ENCODE data around the gene CUX1. TPM values are rescaled to one million over a fixed set of nuclear protein-coding genes. Genes with fewer than 3 reads are reported as not detected.

The CUX1 gene
- total and polyA plus RNA-seq, 2 of the 13 experiments (the other 11 are each of a cell fraction or from before 2014, with no cell fraction given), result 13.7 to 14.9 TPM

- no TSS peak for BruUV-seq (replicated peaks)
- Histone ChIP-seq H3K27ac (ENCODE audit: extremely low read length, insufficient read depth, low read length) (no peak overlapping the region), H3K36me3 (replicated peaks in 1 of 2; ENCODE audit: control insufficient read depth in 1 of 2, insufficient read depth in 2 of 2, low read length in 2 of 2) (peaks cover 4 to 40% of the 10 kb centered on the region in 2 experiments; a peak in 4 of 5 replicates), H3K27me3 (ENCODE audit: control insufficient read depth in 1 of 2, insufficient read depth in 2 of 2, low read length in 2 of 2) (no peaks in the 10 kb centered on the region), H3K4me2 (ENCODE audit: low read depth, low read length) (no peak overlapping the region), H3K79me2 (ENCODE audit: insufficient read depth, low read length) (no peaks in the 10 kb centered on the region), H3K9ac (ENCODE audit: insufficient read depth, low read depth, low read length) (no peak overlapping the region), H3K4me3 (replicated peaks in 1 of 3; ENCODE audit: insufficient read depth in 1 of 3, low read depth in 2 of 3, low read length in 3 of 3) (no peak overlapping the region), H3K9me3 (ENCODE audit: low read length) (no peaks in the 10 kb centered on the region), H2AFZ (ENCODE audit: low read length) (no peak overlapping the region), H4K20me1 (ENCODE audit: insufficient read depth, low read length) (no peaks in the 10 kb centered on the region), H3K4me1 (ENCODE audit: insufficient read depth, low read length) (peaks cover 10% of the 10 kb centered on the region)
- WGBS (ENCODE audit: low lambda C conversion rate), result 94% methylated on average over 13 of the region's 15 CpGs
- ChIA-PET CTCF (ENCODE audit: low intra/inter-chr PET ratio, low total read pairs) (no interaction called here), POLR2A (no interaction called here)
- DNase-seq (ENCODE audit: low spot score) (no peak), FAIRE-seq (no peak), ATAC-seq (no peak)
- in situ Hi-C loops (cut with HindIII; ENCODE audit: extremely low pct_ligation_motif_present, low pct_unique_long_range_greater_than_20kb) (no loop called here), intact Hi-C loops (cut with micrococcal nuclease; ENCODE audit: unreplicated experiment) (no loop called here)
- TF ChIP-seq SAP130 (CRISPR knock-in tag; IDR thresholded peaks at IDR 0.05; ENCODE audit: low read depth) (no peak), ZBTB10 (CRISPR knock-in tag; IDR thresholded peaks at IDR 0.05; ENCODE audit: borderline replicate concordance) (no peak), TARDBP (CRISPR knock-in tag; IDR thresholded peaks at IDR 0.05) (no peak), IKZF4 (CRISPR knock-in tag; IDR thresholded peaks at IDR 0.05; ENCODE audit: borderline replicate concordance, low read depth, not compliant biosample characterization) (no peak), MYNN (CRISPR knock-in tag; IDR thresholded peaks at IDR 0.05; ENCODE audit: low read depth) (no peak), ZNF558 (CRISPR knock-in tag; IDR thresholded peaks at IDR 0.05; ENCODE audit: borderline replicate concordance) (no peak)
These were observed 298.5 kb downstream of the CUX1 start for GRCh38 chr7:102115931-102116330.

- in situ Hi-C loops (cut with HindIII; ENCODE audit: extremely low pct_ligation_motif_present, low pct_unique_long_range_greater_than_20kb), result no loop called here
- no peak overlapping the region for H2AFZ ChIP-seq (ENCODE audit: low read length)
- 98% methylated on average over 6 of the region's 6 CpGs for WGBS (ENCODE audit: low lambda C conversion rate)
- FAIRE-seq (no peak), ATAC-seq (no peak), DNase-seq (ENCODE audit: low spot score) (no peak)
- ChIA-PET CTCF (ENCODE audit: low intra/inter-chr PET ratio, low total read pairs) (no interaction called here), POLR2A (no interaction called here)
- no peaks in the 10 kb centered on the region for H3K27me3 ChIP-seq (ENCODE audit: control insufficient read depth in 1 of 2, insufficient read depth in 2 of 2, low read length in 2 of 2)
- no peaks in the 10 kb centered on the region for H3K79me2 ChIP-seq (ENCODE audit: insufficient read depth, low read length)
- H3K4me2 ChIP-seq (ENCODE audit: low read depth, low read length), result no peak overlapping the region
- H3K9ac ChIP-seq (ENCODE audit: insufficient read depth, low read depth, low read length), result no peak overlapping the region
- no peaks in the 10 kb centered on the region for H4K20me1 ChIP-seq (ENCODE audit: insufficient read depth, low read length)
- peaks cover 27% of the 10 kb centered on the region for H3K4me1 ChIP-seq (ENCODE audit: insufficient read depth, low read length)
- no peak overlapping the region for H3K27ac ChIP-seq (ENCODE audit: extremely low read length, insufficient read depth, low read length)
- intact Hi-C loops (cut with micrococcal nuclease; ENCODE audit: unreplicated experiment), result no loop called here
- H3K9me3 ChIP-seq (ENCODE audit: low read length), result no peaks in the 10 kb centered on the region
- BruUV-seq (replicated peaks), result no TSS peak
- H3K4me3 ChIP-seq (replicated peaks in 1 of 3; ENCODE audit: insufficient read depth in 1 of 3, low read depth in 2 of 3, low read length in 3 of 3), result no peak overlapping the region
- peaks cover 4 to 34% of the 10 kb centered on the region in 2 experiments; a peak in 4 of 5 replicates for H3K36me3 ChIP-seq (replicated peaks in 1 of 2; ENCODE audit: control insufficient read depth in 1 of 2, insufficient read depth in 2 of 2, low read length in 2 of 2)
- TF ChIP-seq ZBTB25 (CRISPR knock-in tag; IDR thresholded peaks at IDR 0.05) (no peak), GABPB1 (CRISPR knock-in tag; IDR thresholded peaks at IDR 0.05) (no peak), MIER2 (CRISPR knock-in tag; IDR thresholded peaks at IDR 0.05) (no peak), ATF3 (CRISPR knock-in tag; IDR thresholded peaks at IDR 0.05) (no peak), ZNF20 (CRISPR knock-in tag; IDR thresholded peaks at IDR 0.05) (no peak)
- TF ChIP-seq, protein P1, sequence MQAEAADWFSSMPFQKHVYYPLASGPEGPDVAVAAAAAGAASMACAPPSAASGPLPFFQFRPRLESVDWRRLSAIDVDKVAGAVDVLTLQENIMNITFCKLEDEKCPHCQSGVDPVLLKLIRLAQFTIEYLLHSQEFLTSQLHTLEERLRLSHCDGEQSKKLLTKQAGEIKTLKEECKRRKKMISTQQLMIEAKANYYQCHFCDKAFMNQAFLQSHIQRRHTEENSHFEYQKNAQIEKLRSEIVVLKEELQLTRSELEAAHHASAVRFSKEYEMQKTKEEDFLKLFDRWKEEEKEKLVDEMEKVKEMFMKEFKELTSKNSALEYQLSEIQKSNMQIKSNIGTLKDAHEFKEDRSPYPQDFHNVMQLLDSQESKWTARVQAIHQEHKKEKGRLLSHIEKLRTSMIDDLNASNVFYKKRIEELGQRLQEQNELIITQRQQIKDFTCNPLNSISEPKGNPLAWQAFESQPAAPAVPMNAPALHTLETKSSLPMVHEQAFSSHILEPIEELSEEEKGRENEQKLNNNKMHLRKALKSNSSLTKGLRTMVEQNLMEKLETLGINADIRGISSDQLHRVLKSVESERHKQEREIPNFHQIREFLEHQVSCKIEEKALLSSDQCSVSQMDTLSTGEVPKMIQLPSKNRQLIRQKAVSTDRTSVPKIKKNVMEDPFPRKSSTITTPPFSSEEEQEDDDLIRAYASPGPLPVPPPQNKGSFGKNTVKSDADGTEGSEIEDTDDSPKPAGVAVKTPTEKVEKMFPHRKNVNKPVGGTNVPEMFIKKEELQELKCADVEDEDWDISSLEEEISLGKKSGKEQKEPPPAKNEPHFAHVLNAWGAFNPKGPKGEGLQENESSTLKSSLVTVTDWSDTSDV (CRISPR knock-in tag; IDR thresholded peaks at IDR 0.05), result no peak
These were observed 300.3 kb downstream of the CUX1 start for GRCh38 chr7:102117743-102118142.
